CMK (cell line): ENCODE measurements around the gene PDGFD.

Experiments
- DNase-seq: peaks from one replicate; pipeline ENCODE4 v3.0.0-alpha.2; 2010; ENCODE audit warnings: low read depth

PDGFD gene

GRCh38 chr11:104093426-104094280 lies 70.3 kb downstream of the PDGFD start:
- DNase-seq = no peak

DNA sequence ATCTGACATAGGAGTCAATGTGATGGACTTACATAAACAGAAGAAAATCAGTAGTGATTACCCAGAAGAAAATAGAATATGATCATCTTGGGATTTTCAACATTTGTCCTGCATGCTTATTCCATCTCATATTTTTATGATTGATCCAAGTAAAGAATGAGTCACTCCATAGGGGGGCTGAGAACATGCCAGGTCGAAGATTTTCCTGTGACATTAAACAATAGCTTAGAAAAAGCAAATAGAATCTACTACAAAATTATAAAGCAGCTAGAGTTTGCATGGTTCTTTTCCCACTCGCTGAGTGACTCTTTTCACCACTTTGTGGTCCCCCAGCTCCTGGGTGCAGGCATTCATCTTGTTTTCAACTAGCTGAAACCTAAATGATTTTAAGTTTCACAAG lies 71.2 kb downstream of the PDGFD start:
- DNase-seq = no peak

- no peak for DNase-seq
Observed at GRCh38 chr11:104091281-104092096, 72.5 kb downstream of the PDGFD start.

DNA sequence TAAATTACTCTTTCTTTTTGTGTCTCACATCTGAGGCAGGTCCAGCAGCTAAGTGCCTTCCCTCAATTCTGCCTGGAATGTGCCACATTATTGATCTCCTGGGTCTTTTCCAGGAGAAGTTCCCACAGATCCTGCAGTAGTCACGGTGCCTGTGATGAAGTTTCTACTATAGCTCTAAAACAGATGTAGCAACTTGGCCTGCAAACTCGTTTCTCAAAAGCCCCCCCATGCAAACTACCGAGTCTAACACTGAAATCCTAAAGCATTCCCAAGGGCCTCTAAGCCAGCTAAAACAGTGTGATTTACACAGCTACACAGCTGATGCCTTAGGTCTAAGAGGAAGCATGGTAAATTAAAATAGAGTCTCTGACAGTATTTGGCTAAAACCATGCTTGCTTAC lies 73.2 kb downstream of the PDGFD start:
- DNase-seq = no peak

GRCh38 chr11:104089481-104089880 lies 74.5 kb downstream of the PDGFD start:
- DNase-seq = no peak

GRCh38 chr11:104086621-104087020 lies 77.3 kb downstream of the PDGFD start:
- no peak for DNase-seq

DNA sequence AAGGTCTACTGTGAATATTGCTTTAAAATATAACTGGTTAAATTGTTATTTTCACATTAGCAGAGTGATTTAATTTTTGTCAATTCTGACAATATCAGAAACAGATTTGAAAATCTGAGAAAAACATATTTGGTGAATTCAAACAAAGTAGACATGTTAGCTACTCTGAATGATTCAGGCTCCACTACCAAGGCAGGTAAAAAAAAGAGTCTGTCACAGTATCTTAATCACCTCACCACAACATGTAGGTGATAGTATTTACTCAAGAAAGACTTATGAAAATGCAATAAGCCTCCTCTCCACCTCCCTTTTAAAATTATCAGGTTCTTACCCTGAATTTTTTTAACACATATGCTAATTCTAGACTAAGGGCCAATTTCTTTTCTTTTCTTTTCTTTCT lies 85.0 kb downstream of the PDGFD start:
- no peak for DNase-seq

DNA sequence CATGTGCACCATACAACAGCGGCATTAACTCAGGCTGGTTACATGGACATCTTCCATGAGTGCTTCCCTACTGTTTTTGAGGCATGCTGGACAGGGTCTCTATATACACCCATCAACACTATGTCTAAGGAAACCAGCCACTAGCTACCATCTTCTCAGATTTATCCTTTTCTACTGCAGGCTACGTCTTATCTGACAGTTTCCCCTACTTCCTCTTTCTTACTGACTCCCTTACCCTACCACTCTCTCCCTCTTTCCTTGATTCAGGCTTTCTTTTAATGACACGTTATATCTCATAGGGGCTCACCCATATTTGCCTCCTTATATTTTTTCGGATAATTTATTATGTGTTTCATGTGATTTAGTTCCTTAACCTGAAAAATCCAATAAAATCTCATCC lies 85.7 kb downstream of the PDGFD start:
- DNase-seq = no peak

DNA sequence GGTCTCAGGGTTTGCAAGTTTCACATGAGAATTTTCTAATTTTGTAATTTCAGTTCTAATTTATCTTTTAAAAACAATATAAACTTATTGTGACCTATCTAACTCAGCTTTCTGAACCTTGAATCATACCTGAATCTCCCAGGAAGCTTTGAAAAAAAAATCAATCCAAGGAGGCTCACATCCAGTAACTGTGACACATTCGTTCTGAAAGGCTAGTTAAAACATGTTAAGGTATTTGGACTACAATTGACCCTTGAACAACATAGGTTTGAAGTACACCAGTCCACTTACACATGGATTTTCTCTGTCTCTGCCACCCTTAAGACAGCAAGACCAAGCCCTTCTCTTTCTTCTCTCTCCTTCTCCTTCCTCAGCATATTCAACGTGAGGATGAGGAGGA lies 87.5 kb downstream of the PDGFD start:
- no peak for DNase-seq

DNA sequence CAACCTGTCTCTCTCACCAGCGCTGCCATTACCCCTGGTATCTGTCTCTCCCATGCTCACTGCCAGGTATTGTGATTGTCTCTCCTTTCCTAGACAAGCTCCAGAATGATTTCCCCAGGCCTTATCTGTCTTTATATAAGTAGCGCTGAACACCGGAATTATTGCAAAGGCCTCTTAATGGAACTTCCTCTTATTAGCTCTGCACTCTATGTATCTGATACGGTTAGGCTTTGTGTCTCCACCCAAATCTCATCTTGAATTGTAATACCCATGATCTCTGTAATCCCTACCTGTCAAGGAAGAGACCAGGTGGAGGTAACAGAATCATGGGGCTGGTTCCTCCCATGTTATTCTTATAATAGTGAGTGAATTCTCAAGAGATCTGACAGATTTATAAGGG lies 88.2 kb downstream of the PDGFD start:
- no peak for DNase-seq

- no peak for DNase-seq
Observed at GRCh38 chr11:104075091-104075490, 88.9 kb downstream of the PDGFD start.

DNA sequence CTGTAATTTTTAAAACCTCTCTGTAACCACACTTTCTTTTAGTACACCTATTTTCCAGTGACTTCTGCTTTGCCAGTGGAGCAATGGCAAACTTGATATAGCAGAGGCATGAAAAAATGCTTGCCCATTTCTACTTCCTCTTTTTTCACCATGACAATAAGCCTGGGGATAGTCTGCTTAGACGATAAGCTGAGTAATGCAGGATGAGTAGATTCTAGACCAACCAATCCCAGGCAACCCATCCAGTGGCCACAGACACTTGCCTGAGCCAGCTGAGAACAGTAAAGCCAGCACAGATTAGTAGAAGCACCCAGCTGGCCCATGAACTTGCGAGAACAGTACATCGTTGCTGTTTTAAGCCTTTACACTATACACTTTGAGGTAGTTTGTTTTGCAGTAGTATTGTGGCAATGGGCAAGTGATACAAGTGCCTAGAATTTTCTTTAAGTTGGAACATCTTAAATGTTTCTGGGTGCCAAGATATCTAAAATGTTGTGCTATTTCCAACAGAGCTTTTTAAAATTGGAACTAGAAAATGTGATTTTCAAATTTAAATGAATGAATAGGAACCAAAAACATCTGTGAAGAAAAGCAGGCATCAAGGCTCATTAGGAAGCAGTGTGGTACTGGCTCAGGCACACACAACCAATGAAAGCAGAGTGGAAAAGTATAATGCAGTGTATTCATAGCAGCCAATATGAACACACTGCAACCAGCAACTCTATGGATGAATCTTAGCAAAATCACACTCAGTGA lies 89.8 kb downstream of the PDGFD start:
- DNase-seq = no peak

- no peak for DNase-seq
Observed at GRCh38 chr11:104067534-104067933, 96.4 kb downstream of the PDGFD start.

DNA sequence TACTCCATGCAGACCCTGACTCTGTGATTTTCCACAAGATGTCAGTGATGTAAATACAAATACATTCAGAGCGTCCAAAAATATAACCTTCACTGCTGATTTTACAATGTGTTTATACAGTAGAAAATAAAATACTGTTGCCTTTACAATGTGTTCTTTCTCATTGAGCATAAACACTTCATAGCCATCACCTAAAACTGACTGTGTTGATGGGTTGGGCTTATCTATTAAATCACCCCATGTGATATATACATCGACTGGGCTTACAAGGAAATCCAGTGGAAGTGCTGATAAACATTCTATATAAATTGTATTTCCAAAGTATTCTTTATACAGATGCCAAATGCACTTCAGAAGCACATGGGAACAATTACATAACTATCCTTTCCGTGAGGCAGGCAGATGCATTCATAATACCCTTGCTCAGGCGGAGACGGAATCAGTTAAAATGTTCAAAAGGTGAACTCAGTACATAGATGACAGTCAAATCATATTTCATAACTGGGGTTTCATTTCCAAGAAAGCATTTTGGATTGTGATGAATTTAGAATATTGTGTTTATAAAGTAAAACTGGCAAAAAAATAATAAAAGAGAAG lies 99.8 kb downstream of the PDGFD start:
- DNase-seq = no peak

DNA sequence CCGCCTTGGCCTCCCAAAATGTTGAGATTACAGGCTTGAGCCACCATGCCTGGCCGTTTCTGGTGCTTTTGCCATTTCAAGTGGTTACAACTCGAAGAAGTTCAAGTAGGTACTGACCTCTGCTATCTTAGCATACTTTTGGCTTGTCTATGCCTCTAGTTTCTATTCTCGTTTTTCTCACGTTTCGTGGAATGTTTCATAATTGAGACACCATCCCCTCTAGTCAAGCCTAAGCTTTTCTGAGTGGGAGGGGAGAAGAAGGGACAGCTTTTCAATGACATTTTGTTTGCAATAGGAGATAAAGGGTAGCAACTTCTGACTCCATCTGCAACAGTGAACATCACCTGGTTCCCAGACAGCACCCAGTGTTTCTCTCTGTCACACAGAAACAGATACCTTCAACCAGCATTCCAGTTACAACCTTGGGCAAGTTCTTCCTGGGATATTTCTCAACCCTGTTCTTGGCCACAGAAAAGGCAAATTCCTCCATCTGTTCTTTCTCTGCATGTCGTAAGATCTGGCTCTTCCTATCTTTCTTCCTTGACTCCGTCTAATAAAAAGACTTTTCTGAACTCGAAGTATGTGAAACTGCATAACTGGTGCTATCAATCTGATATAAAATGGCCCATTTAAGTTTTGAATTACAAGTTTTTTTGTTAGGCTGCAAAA lies 102.0 kb downstream of the PDGFD start:
- DNase-seq = no peak

GRCh38 chr11:104060820-104061219 lies 103.1 kb downstream of the PDGFD start:
- DNase-seq = no peak

GRCh38 chr11:104060004-104060794 lies 103.7 kb downstream of the PDGFD start:
- DNase-seq = no peak

GRCh38 chr11:104058680-104059079 lies 105.3 kb downstream of the PDGFD start:
- no peak for DNase-seq

DNA sequence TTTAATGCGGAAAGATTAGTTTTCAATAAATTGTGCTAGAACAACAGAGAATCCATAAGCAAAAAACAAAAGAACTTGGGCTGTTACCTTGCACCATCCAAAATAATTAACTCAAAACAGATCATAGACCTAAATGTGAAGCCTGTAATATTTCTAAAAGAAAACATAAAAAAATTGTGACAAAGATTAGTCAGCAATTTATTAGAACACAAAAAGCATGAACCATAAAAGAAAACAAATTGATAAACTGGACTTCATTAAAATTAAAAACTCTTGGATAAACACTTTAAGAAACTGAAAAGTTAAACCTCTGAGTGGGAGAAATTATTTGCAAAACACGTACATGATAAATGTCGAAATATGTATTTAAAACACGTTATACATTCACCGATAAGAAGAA lies 106.0 kb downstream of the PDGFD start:
- no peak for DNase-seq

DNA sequence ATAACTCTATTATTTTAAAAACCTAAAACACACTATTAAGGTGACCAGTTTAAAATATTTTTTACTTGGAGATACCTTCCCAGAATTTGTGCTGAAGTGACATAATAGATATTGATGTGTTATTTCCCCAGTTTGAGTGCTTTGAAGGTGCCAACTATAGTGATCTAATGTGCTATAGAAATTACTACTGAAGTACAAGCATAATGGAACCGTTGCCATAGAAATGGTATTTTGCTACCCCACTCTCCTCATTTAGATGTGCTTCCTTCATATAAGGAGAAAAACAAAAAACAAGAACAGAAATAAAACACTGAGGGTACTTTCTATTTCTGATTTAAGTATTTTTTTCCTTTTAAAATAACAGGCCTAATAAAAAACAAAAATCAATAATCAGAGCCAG lies 108.4 kb downstream of the PDGFD start:
- DNase-seq = no peak
